Measurements from ENCODE around the gene MATR3. TPM values are rescaled to one million over a fixed set of nuclear protein-coding genes. Genes with fewer than 3 reads are reported as not detected.

Gene MATR3
- total RNA-seq, 1 donor from 2014 or later, result 372 TPM

- H3K36me3 Mint-ChIP-seq (ENCODE audit: unreplicated experiment), result no peaks in the 10 kb centered on the region
- H3K4me1 Mint-ChIP-seq (ENCODE audit: low read depth, unreplicated experiment), result peaks cover 34% of the 10 kb centered on the region
- TF ChIP-seq CTCF (IDR thresholded peaks at IDR 0.05; ENCODE audit: partially characterized antibody, unreplicated experiment), result no peak
- no peak overlapping the region for H3K27ac Mint-ChIP-seq (ENCODE audit: unreplicated experiment)
- H3K4me3 Mint-ChIP-seq (ENCODE audit: unreplicated experiment), result no peak overlapping the region
- DNase-seq, result no peak
- peaks cover 2% of the 10 kb centered on the region for H3K27me3 Mint-ChIP-seq (ENCODE audit: unreplicated experiment)
- no peaks in the 10 kb centered on the region for H3K9me3 Mint-ChIP-seq (ENCODE audit: unreplicated experiment)
Measured at GRCh38 chr5:139312075-139312474, 18.5 kb downstream of the MATR3 start.

DNA sequence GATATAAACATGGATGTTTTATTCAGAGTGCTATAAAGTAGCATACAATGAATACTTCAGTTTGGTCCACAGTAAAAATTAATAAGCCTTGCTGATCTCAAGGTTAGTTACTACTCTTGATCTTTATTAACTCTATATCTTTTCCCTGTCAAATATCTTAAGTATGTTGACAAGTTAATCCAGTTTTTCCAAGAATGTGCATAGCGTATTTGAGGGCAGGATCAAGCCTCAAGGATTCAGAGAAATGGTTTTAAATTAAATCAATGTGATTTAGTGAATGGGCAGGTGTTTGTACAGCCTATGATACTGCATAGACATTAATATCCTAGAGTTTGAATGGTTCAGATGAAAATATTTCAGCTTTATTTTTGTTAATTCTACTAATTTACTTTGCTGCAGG is 20.7 kb downstream of the MATR3 start:
- no peak for TF ChIP-seq CTCF (IDR thresholded peaks at IDR 0.05; ENCODE audit: partially characterized antibody, unreplicated experiment)

GRCh38 chr5:139315056-139315615 is 21.6 kb downstream of the MATR3 start:
- Mint-ChIP-seq H3K36me3 (ENCODE audit: unreplicated experiment) (no peaks in the 10 kb centered on the region), H3K4me3 (ENCODE audit: unreplicated experiment) (no peak overlapping the region), H3K4me1 (ENCODE audit: low read depth, unreplicated experiment) (peaks cover 12% of the 10 kb centered on the region), H3K9me3 (ENCODE audit: unreplicated experiment) (no peaks in the 10 kb centered on the region), H3K27ac (ENCODE audit: unreplicated experiment) (no peak overlapping the region), H3K27me3 (ENCODE audit: unreplicated experiment) (no peaks in the 10 kb centered on the region)
- DNase-seq, result no peak
- TF ChIP-seq CTCF (IDR thresholded peaks at IDR 0.05; ENCODE audit: partially characterized antibody, unreplicated experiment), result no peak

More for the DNA sequence above, 20.7 kb downstream of the MATR3 start:
- peaks cover 15% of the 10 kb centered on the region for H3K4me1 Mint-ChIP-seq (ENCODE audit: low read depth, unreplicated experiment)
- H3K27ac Mint-ChIP-seq (ENCODE audit: unreplicated experiment), result peak overlapping the region; percentile 12
- H3K4me3 Mint-ChIP-seq (ENCODE audit: unreplicated experiment), result no peak overlapping the region
- no peaks in the 10 kb centered on the region for H3K9me3 Mint-ChIP-seq (ENCODE audit: unreplicated experiment)
- H3K27me3 Mint-ChIP-seq (ENCODE audit: unreplicated experiment), result no peaks in the 10 kb centered on the region
- DNase-seq, result no peak
- H3K36me3 Mint-ChIP-seq (ENCODE audit: unreplicated experiment), result no peaks in the 10 kb centered on the region

DNA sequence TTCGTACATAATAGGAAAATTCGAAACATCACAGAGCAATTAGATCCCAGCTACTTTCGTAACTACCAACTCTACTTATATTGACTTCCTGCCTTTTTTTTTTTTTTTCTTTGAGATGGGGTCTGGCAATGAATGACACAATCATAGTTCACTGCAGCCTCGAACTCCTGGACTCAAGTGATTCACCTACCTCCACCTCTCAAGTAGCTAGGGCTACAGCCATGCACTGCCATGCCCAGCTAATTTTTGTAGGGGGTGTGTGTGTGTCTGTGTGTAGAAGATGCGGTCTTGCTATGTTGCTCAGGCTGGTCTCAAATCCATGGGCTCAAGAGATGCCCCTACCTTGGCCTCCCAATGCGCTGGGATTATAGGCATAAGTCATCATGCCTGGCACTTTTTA is 42.3 kb downstream of the MATR3 start:
- H3K36me3 Mint-ChIP-seq (ENCODE audit: unreplicated experiment), result no peaks in the 10 kb centered on the region
- H3K27ac Mint-ChIP-seq (ENCODE audit: unreplicated experiment), result no peak overlapping the region

More for the DNA sequence above, 42.3 kb downstream of the MATR3 start:
- no peak overlapping the region for H3K4me3 Mint-ChIP-seq (ENCODE audit: unreplicated experiment)
- H3K27me3 Mint-ChIP-seq (ENCODE audit: unreplicated experiment), result peaks cover 2% of the 10 kb centered on the region
- no peak for DNase-seq
- peaks cover under 1% of the 10 kb centered on the region for H3K4me1 Mint-ChIP-seq (ENCODE audit: low read depth, unreplicated experiment)
- H3K9me3 Mint-ChIP-seq (ENCODE audit: unreplicated experiment), result peaks cover 4% of the 10 kb centered on the region
- no peak for TF ChIP-seq CTCF (IDR thresholded peaks at IDR 0.05; ENCODE audit: partially characterized antibody, unreplicated experiment)

Measured in glutamatergic neuron (in vitro differentiated cells).